22Rv1 (cell line): Measurements from ENCODE around the gene NXPE3.

Source experiments
- CTCF ChIP-seq: fragments of 450-650 bp; IDR thresholded peaks from 2 replicates; pipeline ENCODE4 v1.5.1; 2017; ENCODE audit warnings: mild to moderate bottlenecking
- ZFX ChIP-seq: fragments of 450-650 bp; IDR thresholded peaks from 2 replicates; pipeline ENCODE4 v1.6.1; 2017; ENCODE audit warnings: antibody characterized with exemption, borderline replicate concordance

- TF ChIP-seq CTCF (no peak), ZFX (no peak)
Observed at GRCh38 chr3:101838691-101839090, 59.7 kb downstream of the NXPE3 start.
